Measurements from ENCODE around the gene SLC35F6. TPM values are rescaled to one million over a fixed set of nuclear protein-coding genes. Genes with fewer than 3 reads are reported as not detected.

SLC35F6 gene
- total and polyA plus RNA-seq, 9 of the 15 experiments (the other 6 are each of a cell fraction or from before 2014, with no cell fraction given): 11.9 to 47.3 (median 22.5) TPM

DNA sequence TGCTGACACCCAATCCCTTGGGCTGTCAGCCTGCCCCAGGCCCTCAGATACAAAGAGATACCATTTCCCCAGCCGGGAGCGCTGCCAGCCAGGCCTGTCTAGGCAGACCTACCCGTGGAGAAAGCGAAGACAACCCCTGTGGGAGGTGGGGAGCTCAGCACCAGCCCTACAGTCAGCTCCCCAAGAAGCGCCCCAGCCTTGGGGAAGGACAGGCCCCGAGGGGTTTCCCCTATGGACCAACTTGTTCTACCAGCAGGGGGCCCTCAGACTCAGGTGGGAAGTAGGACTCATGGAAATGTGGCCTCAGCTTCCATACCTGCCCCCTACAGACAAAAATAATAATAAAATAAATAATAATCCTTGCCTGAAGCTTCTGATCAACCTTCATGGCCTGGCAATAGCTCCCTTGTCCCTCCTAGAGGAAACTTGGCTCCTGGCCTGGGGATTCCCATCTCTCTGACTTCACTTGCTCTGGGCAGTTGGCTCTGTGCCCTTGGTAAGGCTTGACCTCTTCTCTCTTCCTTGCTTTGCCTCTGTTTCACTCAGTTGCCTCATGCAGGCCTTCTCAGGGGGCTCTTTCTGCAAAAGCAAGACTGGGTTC is 7.0 kb downstream of the SLC35F6 start:
- Histone ChIP-seq H3K27ac (ENCODE audit: extremely low read depth, low read depth, low read length) (peak overlapping the region; percentile 58), H3K4me1 (replicated peaks in 1 of 2; ENCODE audit: control insufficient read depth in 2 of 2, insufficient read depth in 2 of 2, low read length in 2 of 2) (peaks cover 60 to 62% of the 10 kb centered on the region in 2 experiments), H3K79me2 (ENCODE audit: control insufficient read depth, insufficient read depth, low read length) (peaks cover 76% of the 10 kb centered on the region), H3K36me3 (ENCODE audit: control insufficient read depth, insufficient read depth, low read length) (peaks cover 68% of the 10 kb centered on the region; the same call in 2 of the 3 replicates), H3K27me3 (ENCODE audit: control insufficient read depth in 2 of 2, insufficient read depth in 2 of 2, low read length in 2 of 2) (no peaks in the 10 kb centered on the region), H3K9ac (ENCODE audit: insufficient read depth in 1 of 2, low read depth in 2 of 2, low read length in 2 of 2) (peak overlapping the region in 1 of 2 experiments; percentile 79; a peak in 2 of 4 replicates), H3K4me2 (ENCODE audit: insufficient read depth, low read length) (no peak overlapping the region; the same call in 1 of the 2 replicates), H4K20me1 (replicated peaks; ENCODE audit: control insufficient read depth, insufficient read depth, low read length) (peaks cover 4% of the 10 kb centered on the region; the same call in 1 of the 2 replicates), H3K9me1 (ENCODE audit: control insufficient read depth, insufficient read depth, low read length) (peaks cover 2% of the 10 kb centered on the region), H2AFZ (ENCODE audit: low read depth, low read length) (no peak overlapping the region), H3K9me3 (replicated peaks; ENCODE audit: control insufficient read depth, insufficient read depth, low read depth, low read length) (no peaks in the 10 kb centered on the region), H3K4me3 (no peak overlapping the region)
- no TSS peak for BruUV-seq (replicated peaks)
- CTCF ChIA-PET (ENCODE audit: low intra/inter-chr PET ratio): interaction anchor here (0.5 to 0.6 kb wide), 2 partner anchors 356 to 1237 kb away, joined by 3 to 4 read pairs; no protein-coding TSS in a partner anchor
- POLR2A ChIA-PET: interaction anchor here (1.0 to 3.6 kb wide), 3 partner anchors 11 to 16 kb away, joined by 4 to 18 read pairs (median 9); no protein-coding TSS in a partner anchor
- intact Hi-C loops (cut with micrococcal nuclease) (no loop called here), in situ Hi-C loops (cut with MboI) (no loop called here)
- peak in 3 of 4 experiments; percentile 70 to 77 (median 72) for DNase-seq (ENCODE audit: extremely low read depth in 1 of 4, low spot score in 3 of 4)
- WGBS (ENCODE audit: insufficient coverage, low coverage, missing lambda C conversion rate): 45% methylated on average over 6 of the region's 6 CpGs
- ATAC-seq: peak; percentile 61
- FAIRE-seq: no peak
- TF ChIP-seq CHD1 (IDR thresholded peaks at IDR 0.05; ENCODE audit: low read length) (no peak), ZNF639 (CRISPR knock-in tag; conservative IDR thresholded peaks at IDR 0.05 in 1 of 2, IDR thresholded peaks at IDR 0.05 in 1 of 2) (no peak), GATAD2A (IDR thresholded peaks at IDR 0.05) (no peak), HMG20A (CRISPR knock-in tag; conservative IDR thresholded peaks at IDR 0.05) (no peak), PURB (CRISPR knock-in tag; IDR thresholded peaks at IDR 0.05; ENCODE audit: low read depth) (no peak), HLTF (IDR thresholded peaks at IDR 0.05) (no peak), CBX3 (IDR thresholded peaks at IDR 0.05; ENCODE audit: borderline replicate concordance in 1 of 2, low read length in 2 of 2) (no peak), TFAP4 (CRISPR knock-in tag; IDR thresholded peaks at IDR 0.05; ENCODE audit: borderline replicate concordance) (0 out of 2 replicates have a peak, but pooled peaks have one; percentile 22)
- TF ChIP-seq, protein P1, sequence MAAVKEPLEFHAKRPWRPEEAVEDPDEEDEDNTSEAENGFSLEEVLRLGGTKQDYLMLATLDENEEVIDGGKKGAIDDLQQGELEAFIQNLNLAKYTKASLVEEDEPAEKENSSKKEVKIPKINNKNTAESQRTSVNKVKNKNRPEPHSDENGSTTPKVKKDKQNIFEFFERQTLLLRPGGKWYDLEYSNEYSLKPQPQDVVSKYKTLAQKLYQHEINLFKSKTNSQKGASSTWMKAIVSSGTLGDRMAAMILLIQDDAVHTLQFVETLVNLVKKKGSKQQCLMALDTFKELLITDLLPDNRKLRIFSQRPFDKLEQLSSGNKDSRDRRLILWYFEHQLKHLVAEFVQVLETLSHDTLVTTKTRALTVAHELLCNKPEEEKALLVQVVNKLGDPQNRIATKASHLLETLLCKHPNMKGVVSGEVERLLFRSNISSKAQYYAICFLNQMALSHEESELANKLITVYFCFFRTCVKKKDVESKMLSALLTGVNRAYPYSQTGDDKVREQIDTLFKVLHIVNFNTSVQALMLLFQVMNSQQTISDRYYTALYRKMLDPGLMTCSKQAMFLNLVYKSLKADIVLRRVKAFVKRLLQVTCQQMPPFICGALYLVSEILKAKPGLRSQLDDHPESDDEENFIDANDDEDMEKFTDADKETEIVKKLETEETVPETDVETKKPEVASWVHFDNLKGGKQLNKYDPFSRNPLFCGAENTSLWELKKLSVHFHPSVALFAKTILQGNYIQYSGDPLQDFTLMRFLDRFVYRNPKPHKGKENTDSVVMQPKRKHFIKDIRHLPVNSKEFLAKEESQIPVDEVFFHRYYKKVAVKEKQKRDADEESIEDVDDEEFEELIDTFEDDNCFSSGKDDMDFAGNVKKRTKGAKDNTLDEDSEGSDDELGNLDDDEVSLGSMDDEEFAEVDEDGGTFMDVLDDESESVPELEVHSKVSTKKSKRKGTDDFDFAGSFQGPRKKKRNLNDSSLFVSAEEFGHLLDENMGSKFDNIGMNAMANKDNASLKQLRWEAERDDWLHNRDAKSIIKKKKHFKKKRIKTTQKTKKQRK (IDR thresholded peaks at IDR 0.05; ENCODE audit: borderline replicate concordance, low read depth, low read length): no peak
- TF ChIP-seq, protein P2, sequence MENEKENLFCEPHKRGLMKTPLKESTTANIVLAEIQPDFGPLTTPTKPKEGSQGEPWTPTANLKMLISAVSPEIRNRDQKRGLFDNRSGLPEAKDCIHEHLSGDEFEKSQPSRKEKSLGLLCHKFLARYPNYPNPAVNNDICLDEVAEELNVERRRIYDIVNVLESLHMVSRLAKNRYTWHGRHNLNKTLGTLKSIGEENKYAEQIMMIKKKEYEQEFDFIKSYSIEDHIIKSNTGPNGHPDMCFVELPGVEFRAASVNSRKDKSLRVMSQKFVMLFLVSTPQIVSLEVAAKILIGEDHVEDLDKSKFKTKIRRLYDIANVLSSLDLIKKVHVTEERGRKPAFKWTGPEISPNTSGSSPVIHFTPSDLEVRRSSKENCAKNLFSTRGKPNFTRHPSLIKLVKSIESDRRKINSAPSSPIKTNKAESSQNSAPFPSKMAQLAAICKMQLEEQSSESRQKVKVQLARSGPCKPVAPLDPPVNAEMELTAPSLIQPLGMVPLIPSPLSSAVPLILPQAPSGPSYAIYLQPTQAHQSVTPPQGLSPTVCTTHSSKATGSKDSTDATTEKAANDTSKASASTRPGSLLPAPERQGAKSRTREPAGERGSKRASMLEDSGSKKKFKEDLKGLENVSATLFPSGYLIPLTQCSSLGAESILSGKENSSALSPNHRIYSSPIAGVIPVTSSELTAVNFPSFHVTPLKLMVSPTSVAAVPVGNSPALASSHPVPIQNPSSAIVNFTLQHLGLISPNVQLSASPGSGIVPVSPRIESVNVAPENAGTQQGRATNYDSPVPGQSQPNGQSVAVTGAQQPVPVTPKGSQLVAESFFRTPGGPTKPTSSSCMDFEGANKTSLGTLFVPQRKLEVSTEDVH (IDR thresholded peaks at IDR 0.05; ENCODE audit: low read depth, partially characterized antibody): no peak

Measured in K562 (cell line).